Body of pancreas (tissue), 4 donors: ENCODE data around the gene RREB1.
A peak's percentile ranks its signal among the peaks of the same experiment; 100 is the strongest.

Experiments
- CTCF ChIP-seq, 7 experiments: fragments of 450-650 bp in 4 of 7; fragments of 200-600 bp in 3 of 7; sonication (generic) in 3 of 7; IDR thresholded peaks; one replicate each; pipeline ENCODE4 v1.5.1; 2016 to 2019; ENCODE audit warnings: antibody characterized with exemption in 7 of 7
- POLR2A ChIP-seq, 3 donors: fragments of 450-650 bp; IDR thresholded peaks; one replicate each; pipeline ENCODE4 v1.6.1; 2016; ENCODE audit warnings: antibody characterized with exemption in 3 of 3, mild to moderate bottlenecking in 2 of 3

DNA sequence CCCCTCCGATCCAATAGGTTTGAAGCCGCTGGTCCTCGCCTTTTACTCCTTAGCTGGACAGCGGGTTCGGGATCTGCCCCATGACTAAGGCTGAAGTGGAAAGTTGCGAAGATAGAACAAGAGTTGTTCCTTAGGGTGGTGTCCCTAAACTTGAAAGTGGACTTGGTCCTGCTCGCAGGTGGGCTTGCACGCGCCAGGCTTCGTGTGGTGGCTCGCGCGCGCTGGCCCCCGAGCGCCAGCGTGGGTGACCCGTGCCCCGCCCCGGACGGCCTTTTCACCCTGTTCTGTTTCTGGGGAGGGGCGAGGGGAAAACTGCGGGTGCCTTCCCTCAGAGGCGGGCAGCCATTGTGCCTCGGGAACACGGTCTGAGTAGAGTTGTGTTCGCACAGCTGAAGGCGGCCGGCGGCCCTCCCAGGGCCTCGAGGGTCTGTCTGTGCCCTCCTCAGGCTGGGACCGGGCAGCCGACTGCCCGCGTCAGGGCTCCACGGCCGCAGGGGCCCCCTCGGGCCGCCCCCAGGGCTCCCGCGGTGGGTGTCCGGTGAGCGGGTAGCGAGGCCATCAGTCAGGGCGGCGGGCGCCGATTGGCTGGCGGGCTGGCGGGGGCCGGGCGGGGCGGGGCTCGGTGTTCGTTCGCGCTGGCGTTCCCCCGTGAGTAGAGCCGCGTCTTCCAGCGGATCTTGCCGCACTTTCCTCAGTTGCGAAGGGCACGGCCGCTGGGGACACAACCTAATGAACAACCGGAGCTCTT is 33.0 kb downstream of the RREB1 start:
- TF ChIP-seq POLR2A (IDR thresholded peaks at IDR 0.05) = peak; percentile 76 to 89 (median 84)
- no peak for TF ChIP-seq CTCF (IDR thresholded peaks at IDR 0.05)
